ENCODE results near the gene CDCA7.

CDCA7 gene

DNA sequence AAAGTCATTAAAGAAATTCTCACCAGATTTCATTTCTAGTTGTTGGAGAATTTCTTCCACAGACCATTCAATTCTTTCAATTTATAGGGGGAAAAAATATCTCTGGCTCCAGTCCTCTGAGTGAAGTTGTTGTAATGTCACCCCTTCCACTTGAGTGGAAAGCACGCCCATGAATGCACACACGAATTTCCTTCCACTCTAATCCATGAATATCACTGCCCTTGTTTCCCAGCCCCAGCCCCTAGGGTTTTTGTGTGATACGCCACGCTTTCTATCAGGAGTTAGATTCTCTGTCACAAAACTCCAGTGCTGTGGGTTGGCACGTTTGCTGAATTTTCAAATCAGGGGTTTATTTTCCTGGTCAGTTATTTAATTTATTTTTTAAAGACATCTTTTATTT is 38.1 kb downstream of the CDCA7 start:
- Mint-ChIP-seq H3K36me3 (ENCODE audit: low read depth) (no peaks in the 10 kb centered on the region), H3K9me3 (no peaks in the 10 kb centered on the region), H3K27ac (no peak overlapping the region), H3K27me3 (ENCODE audit: low read depth) (peaks cover 20% of the 10 kb centered on the region), H3K4me3 (no peak overlapping the region), H3K4me1 (peaks cover 12% of the 10 kb centered on the region)
- TF ChIP-seq, protein P1, sequence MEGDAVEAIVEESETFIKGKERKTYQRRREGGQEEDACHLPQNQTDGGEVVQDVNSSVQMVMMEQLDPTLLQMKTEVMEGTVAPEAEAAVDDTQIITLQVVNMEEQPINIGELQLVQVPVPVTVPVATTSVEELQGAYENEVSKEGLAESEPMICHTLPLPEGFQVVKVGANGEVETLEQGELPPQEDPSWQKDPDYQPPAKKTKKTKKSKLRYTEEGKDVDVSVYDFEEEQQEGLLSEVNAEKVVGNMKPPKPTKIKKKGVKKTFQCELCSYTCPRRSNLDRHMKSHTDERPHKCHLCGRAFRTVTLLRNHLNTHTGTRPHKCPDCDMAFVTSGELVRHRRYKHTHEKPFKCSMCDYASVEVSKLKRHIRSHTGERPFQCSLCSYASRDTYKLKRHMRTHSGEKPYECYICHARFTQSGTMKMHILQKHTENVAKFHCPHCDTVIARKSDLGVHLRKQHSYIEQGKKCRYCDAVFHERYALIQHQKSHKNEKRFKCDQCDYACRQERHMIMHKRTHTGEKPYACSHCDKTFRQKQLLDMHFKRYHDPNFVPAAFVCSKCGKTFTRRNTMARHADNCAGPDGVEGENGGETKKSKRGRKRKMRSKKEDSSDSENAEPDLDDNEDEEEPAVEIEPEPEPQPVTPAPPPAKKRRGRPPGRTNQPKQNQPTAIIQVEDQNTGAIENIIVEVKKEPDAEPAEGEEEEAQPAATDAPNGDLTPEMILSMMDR (IDR thresholded peaks at IDR 0.05; ENCODE audit: unreplicated experiment in 3 of 3): no peak

DNA sequence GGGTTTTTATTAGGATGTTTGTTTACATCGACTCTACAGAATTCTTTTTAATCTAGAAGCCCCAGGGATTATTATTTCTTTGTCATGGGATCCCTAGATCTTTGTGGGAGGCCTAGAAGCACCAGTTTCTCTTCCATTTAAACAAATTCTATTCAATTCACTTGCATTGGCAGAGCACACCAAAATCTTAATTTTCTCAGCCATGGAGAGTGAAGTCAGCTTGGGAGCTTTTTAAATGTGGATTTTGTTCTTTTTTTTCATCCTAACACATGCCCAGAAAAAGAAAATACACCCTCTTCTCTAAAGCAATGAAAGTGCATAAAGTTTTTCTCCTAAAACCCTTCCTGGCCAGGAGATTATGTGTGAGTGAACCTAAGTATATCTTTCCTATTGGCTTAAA is 38.5 kb downstream of the CDCA7 start:
- peaks cover 20% of the 10 kb centered on the region for H3K27me3 Mint-ChIP-seq (ENCODE audit: low read depth)
- peaks cover 12% of the 10 kb centered on the region for H3K4me1 Mint-ChIP-seq
- no peaks in the 10 kb centered on the region for H3K9me3 Mint-ChIP-seq
- H3K36me3 Mint-ChIP-seq (ENCODE audit: low read depth): no peaks in the 10 kb centered on the region
- no peak overlapping the region for H3K4me3 Mint-ChIP-seq
- TF ChIP-seq, protein P1 (IDR thresholded peaks at IDR 0.05; ENCODE audit: unreplicated experiment in 3 of 3): no peak
- no peak overlapping the region for H3K27ac Mint-ChIP-seq

- no peaks in the 10 kb centered on the region for H3K36me3 Mint-ChIP-seq (ENCODE audit: low read depth)
- peaks cover 12% of the 10 kb centered on the region for H3K4me1 Mint-ChIP-seq
- no peaks in the 10 kb centered on the region for H3K9me3 Mint-ChIP-seq
- TF ChIP-seq, protein P1 (IDR thresholded peaks at IDR 0.05; ENCODE audit: unreplicated experiment in 3 of 3): no peak
- peak overlapping the region in 1 of 3 experiments; percentile 17 for H3K27ac Mint-ChIP-seq
- H3K27me3 Mint-ChIP-seq (ENCODE audit: low read depth): peaks cover 20% of the 10 kb centered on the region
- H3K4me3 Mint-ChIP-seq: no peak overlapping the region
Observed at GRCh38 chr2:173393636-173394035, 39.0 kb downstream of the CDCA7 start.

GRCh38 chr2:173394091-173394974 is 39.7 kb downstream of the CDCA7 start:
- Mint-ChIP-seq H3K27ac (peak overlapping the region in 1 of 3 experiments; percentile 17), H3K27me3 (ENCODE audit: low read depth) (peaks cover 23% of the 10 kb centered on the region), H3K36me3 (ENCODE audit: low read depth) (no peaks in the 10 kb centered on the region), H3K4me3 (no peak overlapping the region), H3K9me3 (no peaks in the 10 kb centered on the region), H3K4me1 (peaks cover 12% of the 10 kb centered on the region)
- TF ChIP-seq, protein P1 (IDR thresholded peaks at IDR 0.05; ENCODE audit: unreplicated experiment in 3 of 3): no peak

DNA sequence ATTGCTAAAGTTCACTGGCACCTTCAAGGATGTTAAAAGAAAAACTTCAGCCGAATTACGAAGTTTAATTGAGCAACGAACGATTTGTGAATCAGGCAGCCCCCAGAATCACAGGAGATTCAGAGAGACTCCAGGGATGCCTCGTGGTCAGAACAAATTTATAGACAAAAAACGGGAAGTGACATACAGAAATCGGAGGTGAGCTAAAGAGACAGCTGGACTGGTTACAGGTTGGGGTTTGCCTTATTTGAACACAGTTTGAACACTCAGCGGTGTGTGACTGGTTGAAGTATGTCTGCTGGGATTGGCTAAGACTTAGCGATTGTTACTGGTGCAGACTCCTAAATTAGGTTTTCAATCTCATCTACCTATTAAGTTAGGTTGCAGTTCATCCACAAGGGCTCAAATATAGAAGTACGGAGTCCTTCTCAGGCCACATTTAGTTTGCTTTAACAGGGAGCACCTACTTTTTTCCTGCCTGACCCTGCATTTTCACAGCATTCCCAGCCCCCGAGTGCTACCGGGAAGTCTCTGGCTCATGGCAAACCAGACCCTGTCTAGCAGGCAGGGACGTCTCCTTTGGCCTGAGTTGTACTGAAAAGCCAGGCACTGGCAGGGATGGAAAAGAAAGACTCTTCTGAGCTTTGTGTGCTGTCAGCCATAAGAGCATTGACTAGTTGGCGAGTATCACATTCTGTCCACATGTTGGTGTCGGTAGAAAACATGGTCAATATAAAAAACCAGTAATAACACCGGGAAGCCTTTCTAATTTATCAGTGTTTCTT is 41.1 kb downstream of the CDCA7 start:
- Mint-ChIP-seq H3K9me3 (no peaks in the 10 kb centered on the region), H3K36me3 (ENCODE audit: low read depth) (no peaks in the 10 kb centered on the region)

More for the DNA sequence above, 41.1 kb downstream of the CDCA7 start:
- Mint-ChIP-seq H3K27me3 (ENCODE audit: low read depth) (peaks cover 21% of the 10 kb centered on the region), H3K4me3 (no peak overlapping the region), H3K4me1 (peaks cover 18% of the 10 kb centered on the region), H3K27ac (no peak overlapping the region)
- TF ChIP-seq, protein P1 (IDR thresholded peaks at IDR 0.05; ENCODE audit: unreplicated experiment in 3 of 3): no peak

Data from nephron (organoid).